ENCODE measurements around the gene LRP1B.

The LRP1B gene

DNA sequence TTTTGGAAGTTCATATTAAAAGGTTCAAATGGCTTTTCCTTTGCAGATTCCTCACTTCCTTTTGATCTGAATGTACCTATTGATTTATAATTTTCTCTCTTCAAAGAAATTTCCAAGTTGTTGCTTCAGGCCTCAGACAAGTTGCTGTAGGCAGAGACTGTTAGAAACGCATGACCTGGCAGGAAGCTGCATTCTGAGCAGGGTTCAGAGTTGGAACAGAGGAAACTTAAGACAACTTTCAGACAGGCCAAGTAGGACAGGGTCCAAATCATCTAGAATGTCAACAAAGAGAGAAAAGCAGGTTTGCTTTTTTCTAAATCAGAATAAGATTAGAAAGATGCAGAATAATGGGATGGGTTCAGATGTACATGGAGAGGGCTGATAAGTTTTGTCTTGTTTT, 416.3 kb downstream of the LRP1B start:
- Histone ChIP-seq H3K27ac (ENCODE audit: low read depth, low read length) (no peak overlapping the region), H3K36me3 (ENCODE audit: insufficient read depth, low read length) (no peaks in the 10 kb centered on the region), H3K27me3 (ENCODE audit: insufficient read depth, low read length) (no peaks in the 10 kb centered on the region), H3K9me3 (ENCODE audit: insufficient read depth, low read depth, low read length) (no peaks in the 10 kb centered on the region), H3K4me3 (ENCODE audit: low read length) (no peak overlapping the region), H3K4me1 (ENCODE audit: insufficient read depth, low read length) (no peaks in the 10 kb centered on the region), H3K9ac (ENCODE audit: low read depth, low read length) (no peak overlapping the region)
- WGBS: 91% methylated on average over 1 of the region's 1 CpG

DNA sequence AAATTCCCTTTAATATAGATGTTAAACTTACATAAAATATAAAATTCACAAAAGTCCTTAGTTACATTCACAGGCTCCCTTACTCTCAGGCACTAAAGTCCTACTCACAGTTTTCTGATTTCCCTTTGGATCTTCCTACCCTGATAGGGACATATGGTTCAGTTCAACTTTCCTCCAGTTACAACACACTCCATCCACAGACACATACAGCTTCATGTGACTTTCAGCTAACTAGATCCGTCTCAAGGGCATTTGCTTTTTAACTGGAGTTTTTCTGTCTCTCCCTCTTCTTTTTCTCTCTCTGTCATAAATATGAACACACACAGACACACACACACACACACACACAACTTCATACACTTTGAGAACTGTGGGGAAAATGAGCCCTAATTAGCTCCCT, 419.2 kb downstream of the LRP1B start:
- Histone ChIP-seq H3K4me1 (ENCODE audit: insufficient read depth, low read length) (no peaks in the 10 kb centered on the region), H3K27me3 (ENCODE audit: insufficient read depth, low read length) (no peaks in the 10 kb centered on the region), H3K36me3 (ENCODE audit: insufficient read depth, low read length) (no peaks in the 10 kb centered on the region), H3K27ac (ENCODE audit: low read depth, low read length) (no peak overlapping the region), H3K9ac (ENCODE audit: low read depth, low read length) (no peak overlapping the region), H3K9me3 (ENCODE audit: insufficient read depth, low read depth, low read length) (no peaks in the 10 kb centered on the region), H3K4me3 (ENCODE audit: low read length) (no peak overlapping the region)
- WGBS: 93% methylated on average over 1 of the region's 1 CpG

DNA sequence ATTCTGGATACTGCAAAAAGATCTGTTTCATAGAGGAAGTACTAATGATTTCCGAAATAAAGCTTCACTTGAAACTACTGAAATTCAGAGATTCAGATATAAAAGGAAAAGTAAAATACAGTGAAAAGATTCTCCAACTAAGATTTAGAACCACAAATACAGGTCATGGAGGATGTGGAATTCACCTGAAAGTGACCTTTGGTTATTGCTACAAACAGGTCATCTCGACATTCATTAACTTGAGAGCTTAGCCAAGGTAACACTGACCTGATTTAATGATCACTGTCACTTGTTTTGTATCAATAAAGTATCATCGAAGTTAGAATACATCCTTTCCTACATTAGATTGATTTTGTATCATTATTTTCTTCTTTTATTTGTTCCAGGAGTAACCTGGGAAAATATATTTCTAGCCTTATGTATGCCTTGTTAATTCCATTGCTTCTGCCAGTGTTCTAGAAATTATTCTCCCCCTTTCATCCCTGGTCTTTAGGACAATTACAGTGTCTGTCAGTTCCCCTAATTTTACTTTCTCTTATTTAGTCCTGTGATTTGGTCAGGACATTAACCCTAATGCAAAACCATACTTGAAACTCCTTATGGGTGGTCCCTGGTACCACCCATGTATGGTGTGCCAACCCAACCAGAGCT, 420.1 kb downstream of the LRP1B start:
- H3K4me3 ChIP-seq (ENCODE audit: low read length): no peak overlapping the region
- H3K9ac ChIP-seq (ENCODE audit: low read depth, low read length): no peak overlapping the region
- no peaks in the 10 kb centered on the region for H3K27me3 ChIP-seq (ENCODE audit: insufficient read depth, low read length)
- no peak overlapping the region for H3K27ac ChIP-seq (ENCODE audit: low read depth, low read length)
- H3K4me1 ChIP-seq (ENCODE audit: insufficient read depth, low read length): no peaks in the 10 kb centered on the region
- H3K36me3 ChIP-seq (ENCODE audit: insufficient read depth, low read length): no peaks in the 10 kb centered on the region
- 98% methylated on average over 2 of the region's 3 CpGs for WGBS
- H3K9me3 ChIP-seq (ENCODE audit: insufficient read depth, low read depth, low read length): no peaks in the 10 kb centered on the region

DNA sequence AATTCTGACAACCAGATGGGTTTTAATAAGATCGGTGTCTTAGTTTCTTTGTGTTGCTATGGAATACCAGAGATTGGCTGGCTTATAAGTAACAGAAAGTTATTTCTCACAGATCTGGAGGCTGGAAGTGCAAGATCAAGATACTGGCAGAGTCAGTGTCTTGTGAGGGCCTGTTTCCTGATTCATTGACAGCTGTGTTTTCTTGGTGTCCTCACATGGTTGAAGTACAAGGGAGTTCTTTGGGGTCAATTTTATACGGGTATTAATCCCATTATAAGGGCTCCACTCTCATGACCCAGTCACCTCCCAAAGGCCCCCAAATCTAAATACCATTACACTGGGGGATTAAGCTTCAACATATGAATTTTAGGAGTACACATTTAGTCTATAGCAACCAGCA, 421.1 kb downstream of the LRP1B start:
- Histone ChIP-seq H3K4me1 (ENCODE audit: insufficient read depth, low read length) (no peaks in the 10 kb centered on the region), H3K9ac (ENCODE audit: low read depth, low read length) (no peak overlapping the region), H3K9me3 (ENCODE audit: insufficient read depth, low read depth, low read length) (no peaks in the 10 kb centered on the region), H3K4me3 (ENCODE audit: low read length) (no peak overlapping the region), H3K27ac (ENCODE audit: low read depth, low read length) (no peak overlapping the region), H3K27me3 (ENCODE audit: insufficient read depth, low read length) (no peaks in the 10 kb centered on the region), H3K36me3 (ENCODE audit: insufficient read depth, low read length) (no peaks in the 10 kb centered on the region)
- WGBS: 96% methylated on average over 2 of the region's 2 CpGs

DNA sequence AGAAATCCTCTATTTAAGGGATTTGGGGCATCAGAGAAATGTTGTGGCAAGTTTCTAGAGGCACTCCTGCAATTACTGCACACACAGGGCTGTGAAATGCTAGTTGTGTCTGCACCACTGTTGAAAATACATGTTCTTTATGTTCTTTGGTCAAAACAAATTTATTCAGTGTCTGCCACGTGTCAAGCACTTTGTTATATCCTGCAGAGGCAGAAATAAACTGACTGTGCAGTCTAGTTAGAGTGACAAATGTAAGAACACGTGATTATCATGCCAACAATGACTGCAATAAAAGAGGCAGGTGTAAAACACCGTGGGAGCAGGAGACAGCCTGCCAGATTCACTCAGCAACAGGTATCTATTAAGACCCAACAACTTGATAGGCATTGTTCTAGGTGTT, 423.3 kb downstream of the LRP1B start:
- no peaks in the 10 kb centered on the region for H3K36me3 ChIP-seq (ENCODE audit: insufficient read depth, low read length)
- 95% methylated on average over 3 of the region's 3 CpGs for WGBS
- no peak overlapping the region for H3K4me3 ChIP-seq (ENCODE audit: low read length)
- H3K9me3 ChIP-seq (ENCODE audit: insufficient read depth, low read depth, low read length): no peaks in the 10 kb centered on the region
- H3K27me3 ChIP-seq (ENCODE audit: insufficient read depth, low read length): no peaks in the 10 kb centered on the region
- H3K9ac ChIP-seq (ENCODE audit: low read depth, low read length): no peak overlapping the region
- H3K27ac ChIP-seq (ENCODE audit: low read depth, low read length): no peak overlapping the region
- H3K4me1 ChIP-seq (ENCODE audit: insufficient read depth, low read length): no peaks in the 10 kb centered on the region; the same call in 1 of the 2 replicates

DNA sequence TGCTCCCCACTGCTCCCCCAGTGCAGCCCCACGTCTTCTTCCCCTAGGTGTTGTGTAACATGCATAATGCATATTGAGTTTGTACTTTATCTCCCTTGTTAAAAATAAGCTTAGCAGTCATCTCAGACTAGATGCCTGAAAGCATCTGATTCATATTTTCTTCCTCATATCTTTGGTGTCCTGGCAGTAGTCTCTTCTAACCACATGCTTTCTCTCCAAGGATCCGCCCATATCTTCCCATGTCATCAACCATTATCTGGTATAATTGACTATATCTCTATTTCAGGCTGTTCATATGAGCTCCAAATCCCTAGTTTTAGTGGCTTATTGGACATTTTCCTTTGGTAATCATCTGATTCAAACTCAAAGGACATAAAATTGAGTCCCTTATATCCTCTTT, 426.3 kb downstream of the LRP1B start:
- Histone ChIP-seq H3K4me3 (ENCODE audit: low read length) (no peak overlapping the region), H3K36me3 (ENCODE audit: insufficient read depth, low read length) (no peaks in the 10 kb centered on the region), H3K27ac (ENCODE audit: low read depth, low read length) (no peak overlapping the region), H3K9ac (ENCODE audit: low read depth, low read length) (no peak overlapping the region), H3K27me3 (ENCODE audit: insufficient read depth, low read length) (no peaks in the 10 kb centered on the region), H3K9me3 (ENCODE audit: insufficient read depth, low read depth, low read length) (no peaks in the 10 kb centered on the region), H3K4me1 (ENCODE audit: insufficient read depth, low read length) (no peaks in the 10 kb centered on the region; the same call in 1 of the 2 replicates)
- 94% methylated on average over 2 of the region's 2 CpGs for WGBS

DNA sequence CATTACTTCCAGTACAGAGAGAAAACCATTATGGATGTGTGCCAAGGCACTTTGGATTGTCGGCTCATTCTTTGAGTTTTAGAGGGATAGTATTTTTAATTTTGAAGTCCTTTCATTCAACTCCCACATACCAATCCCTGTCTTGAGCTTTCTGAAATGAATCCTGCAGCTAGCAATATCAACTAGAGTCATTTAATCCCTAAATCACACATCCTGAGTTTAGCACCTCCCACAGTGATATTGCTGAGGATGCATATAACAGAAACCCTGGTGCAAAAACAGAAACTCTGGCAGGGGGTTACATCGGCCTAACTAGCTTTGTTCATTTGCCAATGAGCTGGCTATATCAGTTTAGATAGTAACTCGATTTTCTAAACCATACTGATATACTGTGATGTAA, 427.3 kb downstream of the LRP1B start:
- WGBS: 83% methylated on average over 1 of the region's 3 CpGs
- Histone ChIP-seq H3K27me3 (ENCODE audit: insufficient read depth, low read length) (no peaks in the 10 kb centered on the region), H3K4me1 (ENCODE audit: insufficient read depth, low read length) (no peaks in the 10 kb centered on the region; the same call in 1 of the 2 replicates), H3K4me3 (ENCODE audit: low read length) (no peak overlapping the region), H3K27ac (ENCODE audit: low read depth, low read length) (no peak overlapping the region), H3K9me3 (ENCODE audit: insufficient read depth, low read depth, low read length) (no peaks in the 10 kb centered on the region), H3K9ac (ENCODE audit: low read depth, low read length) (no peak overlapping the region), H3K36me3 (ENCODE audit: insufficient read depth, low read length) (no peaks in the 10 kb centered on the region)

DNA sequence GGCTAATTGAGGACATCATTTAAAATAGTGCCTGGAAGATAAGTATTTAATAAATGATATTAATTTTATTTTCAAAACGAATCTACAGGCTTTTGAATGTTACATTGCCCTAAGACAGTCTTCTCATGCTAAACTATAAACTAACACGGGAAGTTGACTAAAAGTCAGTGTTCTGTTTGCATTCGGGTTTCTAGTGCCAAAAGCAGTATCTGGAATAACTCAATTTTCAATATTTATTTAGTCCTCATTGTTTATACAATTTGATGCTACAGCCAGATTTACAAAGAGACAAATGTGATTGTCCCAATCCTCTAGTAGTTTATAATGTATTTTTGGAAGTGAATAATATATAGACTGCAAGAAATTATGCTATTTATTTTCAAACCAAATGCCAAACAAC, 429.2 kb downstream of the LRP1B start:
- Histone ChIP-seq H3K4me1 (ENCODE audit: insufficient read depth, low read length) (no peaks in the 10 kb centered on the region; the same call in 1 of the 2 replicates), H3K36me3 (ENCODE audit: insufficient read depth, low read length) (no peaks in the 10 kb centered on the region), H3K9me3 (ENCODE audit: insufficient read depth, low read depth, low read length) (no peaks in the 10 kb centered on the region), H3K27ac (ENCODE audit: low read depth, low read length) (no peak overlapping the region), H3K4me3 (ENCODE audit: low read length) (no peak overlapping the region), H3K9ac (ENCODE audit: low read depth, low read length) (no peak overlapping the region), H3K27me3 (ENCODE audit: insufficient read depth, low read length) (no peaks in the 10 kb centered on the region)
- 94% methylated on average over 3 of the region's 3 CpGs for WGBS

DNA sequence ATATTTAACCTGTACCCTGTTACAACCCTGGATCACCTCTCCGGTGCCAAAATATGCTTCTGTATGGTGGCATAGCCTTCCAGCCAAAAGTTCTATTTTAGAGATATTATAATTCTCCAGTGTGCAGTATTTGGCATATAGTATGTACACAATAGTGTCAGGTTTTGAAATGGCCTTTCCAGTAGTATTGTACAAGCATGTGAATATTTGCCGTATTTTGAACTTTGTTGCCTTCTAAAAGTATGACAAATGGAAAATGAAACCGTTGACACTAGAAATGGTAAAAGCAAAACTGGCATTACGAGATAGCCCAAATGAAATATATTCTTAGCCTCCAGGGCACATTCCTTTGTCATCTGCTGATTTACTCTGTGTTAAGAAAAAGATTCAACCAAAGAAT, 431.2 kb downstream of the LRP1B start:
- no peaks in the 10 kb centered on the region for H3K36me3 ChIP-seq (ENCODE audit: insufficient read depth, low read length)
- H3K4me1 ChIP-seq (ENCODE audit: insufficient read depth, low read length): no peaks in the 10 kb centered on the region; the same call in 1 of the 2 replicates
- H3K9me3 ChIP-seq (ENCODE audit: insufficient read depth, low read depth, low read length): no peaks in the 10 kb centered on the region
- no peaks in the 10 kb centered on the region for H3K27me3 ChIP-seq (ENCODE audit: insufficient read depth, low read length)
- WGBS: 96% methylated on average over 4 of the region's 4 CpGs
- H3K9ac ChIP-seq (ENCODE audit: low read depth, low read length): no peak overlapping the region
- H3K27ac ChIP-seq (ENCODE audit: low read depth, low read length): no peak overlapping the region
- H3K4me3 ChIP-seq (ENCODE audit: low read length): no peak overlapping the region

DNA sequence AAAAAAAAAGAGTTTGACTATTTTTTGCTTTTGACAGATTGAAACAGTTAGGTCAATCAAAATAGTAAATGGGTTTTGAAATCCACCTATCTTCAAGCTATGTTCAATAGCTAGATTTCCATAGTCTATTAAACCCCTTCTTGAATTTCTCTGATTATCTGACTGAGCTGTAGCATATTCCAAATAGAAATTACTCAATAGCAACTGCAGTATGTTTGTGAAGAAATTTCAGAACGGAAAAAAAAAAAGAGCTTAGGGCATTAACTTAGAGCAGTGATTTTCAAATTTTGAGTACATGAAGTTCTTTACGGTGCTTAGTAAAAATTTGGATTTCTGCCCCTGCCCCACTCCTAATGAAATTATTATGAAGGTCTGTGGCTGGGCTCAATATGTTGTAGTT, 432.3 kb downstream of the LRP1B start:
- Histone ChIP-seq H3K27ac (ENCODE audit: low read depth, low read length) (no peak overlapping the region), H3K27me3 (ENCODE audit: insufficient read depth, low read length) (no peaks in the 10 kb centered on the region), H3K9ac (ENCODE audit: low read depth, low read length) (no peak overlapping the region), H3K4me1 (ENCODE audit: insufficient read depth, low read length) (no peaks in the 10 kb centered on the region; the same call in 1 of the 2 replicates), H3K9me3 (ENCODE audit: insufficient read depth, low read depth, low read length) (peaks cover 2% of the 10 kb centered on the region; the same call in 1 of the 2 replicates), H3K36me3 (ENCODE audit: insufficient read depth, low read length) (no peaks in the 10 kb centered on the region), H3K4me3 (ENCODE audit: low read length) (no peak overlapping the region)
- 100% methylated on average over 2 of the region's 2 CpGs for WGBS

DNA sequence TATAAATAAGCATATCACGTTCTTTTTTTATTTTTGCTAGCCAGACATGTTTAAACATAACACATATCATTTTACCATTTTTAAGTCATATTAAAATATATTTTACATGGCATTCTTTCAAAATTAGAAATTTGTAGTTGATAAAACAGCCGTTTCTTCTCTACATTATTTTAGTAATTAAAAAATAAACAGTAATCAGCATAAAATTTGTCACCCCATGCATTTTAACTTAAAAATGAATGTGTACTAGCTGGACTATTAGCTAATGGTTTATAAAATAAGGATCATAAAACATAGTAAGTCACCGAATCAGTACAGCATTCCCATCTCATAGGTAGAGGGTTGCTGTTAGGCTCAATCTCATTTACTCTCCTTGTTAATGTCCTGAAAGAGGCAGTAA, 433.8 kb downstream of the LRP1B start:
- peaks cover 3% of the 10 kb centered on the region; the same call in 1 of the 2 replicates for H3K9me3 ChIP-seq (ENCODE audit: insufficient read depth, low read depth, low read length)
- WGBS: no CpG with 5 or more reads among the region's 3 CpGs

DNA sequence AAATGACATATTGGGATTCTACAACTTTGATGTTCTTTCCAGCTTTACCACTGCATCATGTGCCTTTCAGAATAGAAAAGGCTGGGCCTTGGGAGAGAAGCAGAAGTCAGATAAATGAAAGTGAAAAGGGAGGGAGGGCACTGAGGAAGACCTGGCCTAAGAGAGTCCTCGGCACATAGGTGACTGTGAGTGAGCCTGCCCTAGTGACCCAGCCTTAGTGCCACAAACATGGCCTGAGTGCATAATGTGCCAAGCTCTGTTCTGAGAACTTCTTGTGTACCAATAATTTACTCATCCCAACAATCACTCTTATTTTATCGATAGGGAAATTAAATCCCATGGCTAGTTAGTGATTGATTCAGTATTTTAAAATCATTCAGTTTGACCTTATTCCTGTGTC, 436.6 kb downstream of the LRP1B start:
- H3K36me3 ChIP-seq (ENCODE audit: insufficient read depth, low read length): no peaks in the 10 kb centered on the region
- H3K27me3 ChIP-seq (ENCODE audit: insufficient read depth, low read length): no peaks in the 10 kb centered on the region
- H3K27ac ChIP-seq (ENCODE audit: low read depth, low read length): no peak overlapping the region
- no peaks in the 10 kb centered on the region for H3K4me1 ChIP-seq (ENCODE audit: insufficient read depth, low read length)
- H3K9ac ChIP-seq (ENCODE audit: low read depth, low read length): no peak overlapping the region
- WGBS: 93% methylated on average over 1 of the region's 2 CpGs
- H3K9me3 ChIP-seq (ENCODE audit: insufficient read depth, low read depth, low read length): peaks cover 3% of the 10 kb centered on the region; the same call in 1 of the 2 replicates
- no peak overlapping the region for H3K4me3 ChIP-seq (ENCODE audit: low read length)

More for the DNA sequence above, 433.8 kb downstream of the LRP1B start:
- no peak overlapping the region for H3K9ac ChIP-seq (ENCODE audit: low read depth, low read length)
- H3K4me1 ChIP-seq (ENCODE audit: insufficient read depth, low read length): no peaks in the 10 kb centered on the region
- H3K36me3 ChIP-seq (ENCODE audit: insufficient read depth, low read length): no peaks in the 10 kb centered on the region
- H3K27ac ChIP-seq (ENCODE audit: low read depth, low read length): no peak overlapping the region
- H3K27me3 ChIP-seq (ENCODE audit: insufficient read depth, low read length): no peaks in the 10 kb centered on the region
- no peak overlapping the region for H3K4me3 ChIP-seq (ENCODE audit: low read length)

Data from HUES64 (cell line).